Stimulated activated CD4-positive, alpha-beta T cell treated with anti-CD3 and anti-CD28 coated beads, Interleukin-4, amount 100 ng/mL, for 48 hours (primary cell): ENCODE data around the gene KDM3A.

Source experiments
- DNase-seq, 2 donors: peaks; one replicate each; pipeline ENCODE4 v3.0.0-alpha.2; 2020; ENCODE audit warnings: low read depth in 2 of 2

The KDM3A gene

GRCh38 chr2:86435531-86435930 is 5.6 kb upstream of the KDM3A start:
- no peak for DNase-seq

- DNase-seq = no peak
These were observed 4.8 kb upstream of the KDM3A start for GRCh38 chr2:86436328-86436727.

DNA sequence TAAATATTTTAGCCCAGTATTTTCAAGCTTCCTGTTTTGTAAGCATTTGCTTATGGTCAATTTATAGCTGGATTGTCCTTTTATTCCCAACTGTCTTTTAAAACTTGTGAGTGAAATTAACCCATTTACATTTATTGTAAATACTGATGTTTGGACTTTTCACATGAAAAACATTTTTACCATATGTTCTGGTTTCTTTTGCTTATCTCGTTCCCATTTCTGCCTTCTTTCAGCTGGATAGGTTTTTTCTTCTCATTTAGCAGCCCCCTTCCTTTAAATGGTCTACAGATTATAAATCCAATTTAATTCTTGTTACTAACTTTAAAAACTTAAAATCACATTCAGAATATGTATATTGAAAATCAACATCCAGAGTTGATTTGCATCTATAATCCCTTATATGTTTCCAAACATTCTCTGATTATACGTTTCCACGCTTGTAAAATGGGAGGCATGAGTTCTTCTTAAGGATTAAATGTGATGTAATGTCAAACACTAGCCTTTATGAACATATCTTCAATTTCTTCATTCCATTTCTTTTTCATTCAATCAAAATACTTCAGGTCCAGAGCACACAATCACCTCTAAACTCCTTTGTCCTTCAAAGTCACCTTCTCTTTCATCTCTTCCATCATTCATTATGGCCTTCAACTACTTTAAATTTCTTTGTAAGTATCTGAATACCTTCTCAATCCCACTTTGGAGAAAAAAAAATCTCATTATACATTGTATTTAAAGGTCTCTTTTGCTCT is 1.1 kb upstream of the KDM3A start:
- DNase-seq = no peak

DNA sequence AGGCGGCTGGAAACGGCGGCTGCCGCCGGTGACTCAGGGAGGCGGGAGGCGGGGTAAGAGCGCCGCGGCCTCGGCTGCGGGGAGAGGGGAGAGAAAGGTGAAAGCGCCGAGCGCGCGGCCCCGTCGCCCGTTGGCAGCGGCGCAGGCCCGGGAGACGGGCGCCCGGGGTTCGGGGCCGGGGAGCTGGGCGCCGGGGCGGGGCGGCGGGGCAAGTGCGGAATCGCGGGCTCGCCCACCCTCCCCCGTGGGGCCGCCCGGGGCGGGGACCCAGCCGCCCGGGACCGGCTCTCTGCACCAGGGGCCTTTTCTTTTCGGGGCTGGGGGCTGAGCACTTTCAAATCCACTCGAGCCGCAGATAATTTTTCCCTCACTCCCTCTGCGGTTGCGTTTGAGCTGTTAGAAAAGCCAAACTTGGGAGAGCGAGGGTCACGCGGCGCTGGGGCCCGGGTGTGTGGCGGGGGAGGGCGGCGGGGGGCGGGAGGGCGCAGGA is 266 bp downstream of the KDM3A start:
- DNase-seq = peak in 1 of 2 donors; percentile 15

DNA sequence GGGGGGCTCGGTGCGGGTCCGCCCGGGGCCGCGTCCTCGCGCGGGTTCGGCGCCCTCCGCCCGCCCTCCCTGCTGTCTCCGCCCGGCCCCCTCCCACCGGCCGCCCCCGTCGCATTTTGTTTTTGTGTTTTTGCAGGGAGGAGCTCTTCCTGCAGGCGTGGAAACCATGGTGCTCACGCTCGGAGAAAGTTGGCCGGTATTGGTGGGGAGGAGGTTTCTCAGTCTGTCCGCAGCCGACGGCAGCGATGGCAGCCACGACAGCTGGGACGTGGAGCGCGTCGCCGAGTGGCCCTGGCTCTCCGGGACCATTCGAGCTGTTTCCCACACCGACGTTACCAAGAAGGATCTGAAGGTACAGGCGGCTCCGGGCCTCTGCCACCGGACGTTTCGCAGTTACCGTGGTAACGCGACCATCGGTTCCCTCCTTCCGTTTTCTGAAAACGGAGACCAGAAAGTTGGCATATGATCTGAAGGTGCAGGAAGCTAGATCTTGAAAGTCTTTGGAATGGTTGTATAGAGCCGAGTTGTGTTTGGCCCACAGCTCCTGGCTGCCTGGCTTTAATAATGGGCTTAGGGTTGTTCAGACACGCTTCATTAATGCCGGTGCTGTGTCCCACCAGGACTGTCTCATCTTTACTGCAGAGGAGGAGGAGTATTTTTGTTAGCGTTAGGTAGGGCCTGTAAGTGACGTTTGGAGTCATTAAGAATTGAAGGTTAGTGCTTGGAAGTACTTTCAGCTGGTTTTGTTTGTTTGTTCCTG is 891 bp downstream of the KDM3A start:
- peak; percentile 39 to 56 for DNase-seq

DNA sequence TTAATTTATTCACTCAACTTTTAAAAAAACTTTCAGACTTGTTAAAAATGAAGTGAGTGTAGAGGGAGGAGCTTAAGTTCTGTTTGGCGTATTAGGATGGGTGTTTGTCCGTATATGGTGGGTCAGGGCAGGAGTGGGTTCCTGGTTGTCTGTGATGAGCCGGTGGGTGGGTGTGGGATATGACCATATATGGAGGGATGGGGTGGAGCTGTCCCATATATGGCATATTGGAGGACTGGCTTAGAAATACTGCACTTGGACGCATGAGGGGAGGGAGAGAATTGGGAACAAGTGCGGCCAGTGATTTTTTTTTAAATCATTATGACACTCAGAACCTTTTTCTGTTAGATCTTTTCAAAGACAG is 1.5 kb downstream of the KDM3A start:
- DNase-seq = peak; percentile 60 to 76

DNA sequence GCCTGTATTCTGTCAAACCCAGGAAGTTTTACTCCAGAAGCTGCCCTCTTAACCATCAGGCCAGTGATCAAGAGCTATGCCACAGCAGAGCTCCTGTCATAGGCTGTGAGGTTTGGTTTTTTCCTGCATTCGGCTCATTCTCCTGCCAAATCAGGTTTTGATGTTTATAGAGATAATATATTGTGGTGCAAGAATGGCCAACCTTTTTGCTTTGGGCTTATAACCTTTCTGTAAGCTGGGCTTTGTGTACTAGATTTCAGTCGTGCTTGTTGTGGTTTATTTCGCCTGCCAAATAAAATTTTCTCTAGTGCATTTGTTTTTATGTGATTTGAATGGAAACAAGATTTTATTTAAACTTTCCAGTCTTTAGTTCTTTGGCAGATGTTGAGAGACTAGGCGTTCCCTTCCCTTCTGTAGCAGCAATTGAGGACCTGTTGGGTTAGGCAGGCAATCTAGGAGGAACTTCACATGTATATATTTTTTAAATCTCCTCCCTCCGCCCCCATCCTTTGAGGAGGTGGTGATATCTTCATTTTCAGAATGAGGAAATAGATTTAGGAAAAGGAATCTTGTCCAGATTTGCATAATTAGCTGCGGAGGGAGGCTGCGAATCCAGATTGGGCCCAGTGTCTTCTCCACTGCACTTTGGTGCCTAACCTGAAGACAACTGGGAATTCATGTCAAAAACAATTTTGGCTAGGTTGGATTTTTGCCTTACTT is 2.6 kb downstream of the KDM3A start:
- no peak for DNase-seq

- DNase-seq = no peak
These were observed 4.3 kb downstream of the KDM3A start for GRCh38 chr2:86445436-86445835.

GRCh38 chr2:86446060-86446459 is 4.9 kb downstream of the KDM3A start:
- DNase-seq = no peak

DNA sequence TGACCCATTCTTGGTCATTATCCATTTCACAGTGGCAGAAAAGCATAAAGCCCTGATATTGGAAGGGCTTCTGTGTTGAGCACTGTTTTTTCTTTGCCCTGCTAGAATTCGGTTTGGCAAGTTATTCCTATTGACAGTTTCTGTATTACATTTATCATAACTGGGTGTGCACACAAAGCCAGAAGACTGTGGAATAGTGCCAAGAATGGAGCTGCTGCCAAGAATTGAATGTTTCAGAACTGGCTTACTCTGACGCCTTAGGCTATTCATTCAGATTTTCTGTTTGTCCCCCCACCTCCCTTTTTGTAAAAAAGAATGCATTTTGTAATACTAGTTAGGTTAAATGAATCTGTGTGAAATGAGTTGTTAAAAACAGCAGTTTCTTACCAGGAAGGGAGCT is 12.7 kb downstream of the KDM3A start:
- no peak for DNase-seq

DNA sequence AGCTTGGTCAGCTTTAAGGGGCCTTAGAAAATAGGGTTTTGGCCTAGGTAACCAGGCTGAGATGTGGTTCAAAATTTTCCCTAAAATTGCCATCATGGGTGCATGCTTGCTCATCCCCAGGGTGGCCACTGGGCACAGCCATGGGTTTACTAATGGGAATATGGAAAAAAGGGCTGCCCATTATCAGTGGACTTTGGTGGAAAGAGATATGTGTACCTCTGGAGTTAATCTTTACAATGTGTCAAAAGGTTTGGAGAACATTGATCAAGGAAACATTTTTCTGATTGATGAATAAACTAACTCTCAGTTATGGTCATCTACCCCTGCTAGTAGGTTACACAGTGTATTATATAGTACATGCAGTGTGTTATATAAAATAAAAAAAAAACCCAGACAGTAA is 13.1 kb downstream of the KDM3A start:
- no peak for DNase-seq

DNA sequence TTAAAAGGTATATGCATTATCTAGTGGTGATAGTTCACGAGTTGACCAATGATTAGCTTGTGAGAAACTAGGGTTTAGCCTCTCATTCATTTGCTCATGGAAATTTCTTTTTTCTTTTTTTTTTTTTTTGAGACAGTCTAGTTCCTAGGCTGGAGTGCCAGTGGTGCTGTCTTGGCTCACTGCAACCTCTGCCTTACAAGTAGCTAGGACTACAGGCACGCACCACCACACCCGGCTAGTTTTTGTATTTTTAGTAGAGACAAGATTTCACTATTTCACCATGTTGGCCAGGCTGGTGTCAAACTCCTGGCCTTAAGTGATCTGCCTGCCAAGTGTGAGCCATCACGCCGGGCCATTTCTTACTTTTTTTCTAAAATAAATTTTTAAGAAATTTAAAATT is 14.0 kb downstream of the KDM3A start:
- DNase-seq = no peak

- DNase-seq = no peak
These were observed 20.0 kb downstream of the KDM3A start for GRCh38 chr2:86461042-86461743.

GRCh38 chr2:86464652-86465051 is 23.5 kb downstream of the KDM3A start:
- DNase-seq = no peak

DNA sequence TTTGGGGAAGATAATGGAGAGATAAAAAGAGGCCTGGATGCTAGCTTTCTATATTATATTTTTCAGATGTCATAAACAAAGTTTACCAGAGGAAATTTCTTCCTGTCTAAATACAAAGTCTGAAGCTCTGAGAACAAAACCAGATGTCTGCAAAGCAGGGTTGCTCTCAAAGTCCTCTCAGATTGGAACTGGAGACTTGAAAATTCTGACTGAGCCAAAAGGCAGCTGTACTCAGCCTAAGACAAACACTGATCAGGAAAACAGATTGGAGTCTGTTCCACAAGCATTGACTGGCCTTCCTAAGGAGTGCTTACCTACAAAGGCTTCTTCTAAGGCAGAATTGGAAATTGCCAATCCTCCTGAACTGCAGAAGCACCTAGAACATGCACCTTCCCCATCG is 25.1 kb downstream of the KDM3A start:
- DNase-seq = no peak

DNA sequence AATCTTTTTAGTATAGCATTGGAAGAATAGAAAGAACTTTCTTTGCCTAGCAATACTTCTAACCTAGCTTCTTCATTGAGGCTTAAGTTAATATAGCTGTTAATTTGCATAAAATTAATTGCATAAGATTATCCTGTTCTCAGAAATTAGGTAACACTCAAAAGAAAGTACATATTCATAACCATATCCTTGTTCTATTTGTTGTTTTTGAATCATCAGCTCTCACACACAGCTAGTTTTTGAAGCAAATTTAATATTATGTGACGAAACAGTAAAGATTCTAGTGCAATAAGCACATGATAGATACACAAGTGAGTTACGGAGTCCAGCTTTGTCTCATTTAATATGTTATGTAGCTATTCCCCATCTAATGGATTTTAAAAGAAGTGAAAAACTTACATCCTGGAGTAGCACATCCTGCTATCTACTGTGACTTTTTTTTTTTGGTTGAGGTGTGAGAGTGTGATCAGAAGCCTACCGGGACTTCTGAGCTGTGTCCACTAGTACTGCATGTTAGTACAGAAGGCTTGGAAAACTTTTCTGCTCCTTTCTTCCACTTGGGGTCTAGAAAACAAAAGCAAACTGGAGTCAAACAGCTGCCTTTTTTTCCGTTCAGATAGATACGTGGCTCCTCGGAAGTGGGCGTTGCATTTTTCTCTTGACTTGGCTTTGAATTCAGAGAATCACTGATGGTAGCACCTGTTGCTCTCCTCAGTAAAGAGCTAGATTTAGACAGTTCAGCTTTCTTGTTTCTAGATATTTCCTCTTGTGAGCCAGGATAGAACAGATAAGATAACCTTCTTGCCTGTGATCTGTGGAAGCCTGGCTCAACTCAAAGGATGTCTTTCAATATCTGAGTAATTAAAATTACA is 27.2 kb downstream of the KDM3A start:
- DNase-seq = no peak

DNA sequence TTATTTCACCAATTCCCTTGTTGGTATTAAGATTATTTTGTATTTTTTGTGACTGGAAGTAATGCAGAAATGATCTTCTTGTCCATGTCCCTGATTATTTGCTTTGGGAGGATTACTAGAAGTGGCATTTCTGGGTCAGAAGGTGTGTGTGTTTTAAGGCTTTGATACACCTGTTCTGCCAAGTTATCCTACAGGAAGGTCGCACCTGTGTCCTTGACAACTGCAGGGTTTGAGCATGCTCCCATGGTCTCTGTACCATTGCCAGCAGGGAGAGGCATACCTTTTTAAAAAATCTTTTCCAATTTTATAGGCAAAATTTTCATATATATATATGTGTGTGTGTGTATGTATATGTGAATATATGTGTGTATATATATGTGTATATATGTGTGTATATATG is 29.7 kb downstream of the KDM3A start:
- no peak for DNase-seq

DNA sequence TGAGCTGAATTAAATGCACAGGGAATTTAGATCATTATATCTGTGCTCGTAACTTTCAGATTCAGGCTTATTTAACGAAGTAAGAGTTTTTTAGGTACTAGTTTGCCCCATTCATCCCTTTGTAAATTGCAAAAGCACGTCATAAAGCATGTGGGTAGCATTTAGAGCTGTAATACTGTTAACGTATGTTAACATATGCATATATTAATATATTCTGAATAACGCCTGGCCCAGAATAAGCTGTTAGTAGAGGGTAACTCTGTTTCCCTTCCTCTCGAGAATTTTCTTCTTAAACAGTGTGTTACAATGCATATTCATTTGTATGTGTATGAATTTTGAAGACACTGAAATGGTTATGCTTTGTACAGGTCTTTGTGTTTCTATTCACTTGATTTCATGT is 30.5 kb downstream of the KDM3A start:
- no peak for DNase-seq

DNA sequence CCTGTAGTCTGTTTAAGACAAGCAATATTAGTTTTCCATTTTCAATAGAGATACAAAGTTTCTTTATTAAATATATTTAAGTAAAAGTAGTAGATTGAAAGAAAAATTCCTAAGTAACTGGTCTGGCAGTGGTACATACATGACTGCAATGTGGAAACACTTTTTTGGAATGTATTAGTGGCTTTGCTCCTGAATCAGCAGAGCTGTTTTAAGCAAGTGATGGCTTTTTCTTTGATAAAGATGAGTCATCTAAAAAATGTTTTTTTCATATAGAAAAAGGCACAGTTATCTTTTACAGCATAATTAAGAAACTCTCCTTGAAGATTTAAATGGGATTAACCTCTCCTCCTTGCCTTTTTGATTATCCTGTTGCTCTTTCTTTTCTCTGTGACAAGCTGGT is 34.9 kb downstream of the KDM3A start:
- no peak for DNase-seq

GRCh38 chr2:86476918-86477317 is 35.7 kb downstream of the KDM3A start:
- DNase-seq = no peak

DNA sequence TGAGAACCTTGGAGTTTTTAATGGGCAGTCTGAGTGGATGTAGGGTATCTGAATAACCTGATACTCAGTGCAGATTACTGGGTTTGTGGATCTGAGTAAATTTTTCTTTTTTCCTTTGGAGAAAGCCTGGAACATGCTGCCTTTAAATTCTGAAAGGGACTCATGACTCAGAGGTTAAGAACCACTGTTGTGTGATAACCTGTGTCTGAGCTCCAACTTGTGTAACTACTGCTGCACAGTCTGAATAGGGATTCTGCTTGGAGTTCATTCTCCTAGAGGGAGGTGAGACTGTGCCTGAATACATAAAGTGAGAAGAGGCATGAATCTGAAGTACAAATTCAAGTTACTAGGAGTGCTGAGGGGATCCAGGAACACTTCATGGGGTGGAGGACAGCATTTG is 36.2 kb downstream of the KDM3A start:
- no peak for DNase-seq
